GDM1 (cell line): ENCODE results near the gene RAPGEF4.

ENCODE experiments used
- DNase-seq: peaks from one replicate; lab custom pipeline; 2025; lab: John Stamatoyannopoulos, UW

The RAPGEF4 gene

GRCh38 chr2:172860336-172860707 is 124.7 kb downstream of the RAPGEF4 start:
- DNase-seq: no peak

GRCh38 chr2:172861098-172861497 is 125.5 kb downstream of the RAPGEF4 start:
- no peak for DNase-seq

GRCh38 chr2:172861656-172862476 is 126.2 kb downstream of the RAPGEF4 start:
- no peak for DNase-seq

- DNase-seq: no peak
Measured at GRCh38 chr2:172863341-172863740, 127.7 kb downstream of the RAPGEF4 start.

GRCh38 chr2:172864182-172864581 is 128.5 kb downstream of the RAPGEF4 start:
- peak; percentile 37 for DNase-seq

GRCh38 chr2:172865422-172865821 is 129.8 kb downstream of the RAPGEF4 start:
- DNase-seq: no peak

- no peak for DNase-seq
Measured at GRCh38 chr2:172869861-172870260, 134.2 kb downstream of the RAPGEF4 start.

- DNase-seq: no peak
Measured at GRCh38 chr2:172870396-172870795, 134.8 kb downstream of the RAPGEF4 start.

- DNase-seq: no peak
Measured at GRCh38 chr2:172877826-172878225, 142.2 kb downstream of the RAPGEF4 start.

- DNase-seq: no peak
Measured at GRCh38 chr2:172878260-172878659, 142.6 kb downstream of the RAPGEF4 start.

- no peak for DNase-seq
Measured at GRCh38 chr2:172884336-172884735, 148.7 kb downstream of the RAPGEF4 start.

- no peak for DNase-seq
Measured at GRCh38 chr2:172885996-172886395, 150.4 kb downstream of the RAPGEF4 start.

GRCh38 chr2:172887280-172887679 is 151.6 kb downstream of the RAPGEF4 start:
- DNase-seq: no peak

- DNase-seq: no peak
Measured at GRCh38 chr2:172888714-172889669, 153.3 kb downstream of the RAPGEF4 start.

GRCh38 chr2:172889768-172890430 is 154.3 kb downstream of the RAPGEF4 start:
- no peak for DNase-seq

GRCh38 chr2:172893111-172893510 is 157.5 kb downstream of the RAPGEF4 start:
- DNase-seq: no peak

GRCh38 chr2:172893671-172894070 is 158.0 kb downstream of the RAPGEF4 start:
- no peak for DNase-seq

- DNase-seq: no peak
Measured at GRCh38 chr2:172894689-172895387, 159.2 kb downstream of the RAPGEF4 start.

- no peak for DNase-seq
Measured at GRCh38 chr2:172896661-172897081, 161.0 kb downstream of the RAPGEF4 start.

GRCh38 chr2:172900871-172901270 is 165.2 kb downstream of the RAPGEF4 start:
- DNase-seq: no peak

- DNase-seq: no peak
Measured at GRCh38 chr2:172901913-172902312, 166.3 kb downstream of the RAPGEF4 start.

GRCh38 chr2:172904236-172904635 is 168.6 kb downstream of the RAPGEF4 start:
- no peak for DNase-seq
